ENCODE results near the gene ESRRA.

DNA sequence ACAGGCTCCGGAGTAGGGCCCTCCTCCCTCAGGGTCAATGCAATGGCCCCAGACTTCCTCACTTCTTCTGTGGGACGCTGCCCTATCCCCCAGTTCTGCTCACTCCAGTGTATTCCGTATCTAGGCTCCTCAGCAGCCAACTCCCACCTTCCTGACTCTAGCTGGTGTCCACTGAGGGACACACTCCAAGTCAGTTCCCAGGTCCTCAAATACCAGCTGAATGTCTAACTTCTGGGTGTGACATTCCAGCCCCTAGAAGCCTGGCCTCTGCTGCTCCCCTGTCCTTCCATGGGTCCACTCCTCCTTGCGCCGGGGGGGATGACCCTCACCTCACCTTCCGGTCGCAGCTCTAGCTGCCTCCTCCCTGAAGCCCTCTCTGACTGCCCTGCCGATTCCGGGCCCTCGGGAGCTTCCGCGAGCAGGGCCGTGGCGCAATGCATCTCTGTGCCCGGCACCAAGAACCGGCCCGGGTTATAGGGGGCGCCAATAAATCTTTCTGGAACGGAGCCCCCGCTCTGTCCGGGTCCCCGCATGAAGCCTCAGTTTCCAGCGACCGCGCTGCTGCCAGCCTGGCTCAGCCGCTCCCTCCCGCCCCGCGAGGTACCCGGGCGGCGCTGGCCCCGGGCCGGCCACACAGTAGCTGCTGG lies 36.3 kb upstream of the ESRRA start:
- TF ChIP-seq SUZ12 (IDR thresholded peaks at IDR 0.05; ENCODE audit: extremely low read depth, insufficient read depth, insufficient read length): no peak
- no peak for TF ChIP-seq ZNF274 (IDR thresholded peaks at IDR 0.05; ENCODE audit: low read depth, low read length)
